Muscle layer of duodenum (tissue), 2 donors: ENCODE measurements around the gene CHN2.

Source experiments
- H3K27ac ChIP-seq: one replicate; pipeline ENCODE4 v1.7.0; 2013; ENCODE audit warnings: mild to moderate bottlenecking, low read length
- H3K27me3 ChIP-seq: one replicate; pipeline ENCODE4 v1.7.0; 2013; ENCODE audit warnings: low read depth, mild to moderate bottlenecking, control low read depth, low read length
- H3K36me3 ChIP-seq, 2 donors: one replicate each; pipeline ENCODE4 v1.7.0; 2013; ENCODE audit warnings: low read length in 2 of 2, control low read depth in 1 of 2, mild to moderate bottlenecking in 1 of 2; ENCODE audit not compliant: insufficient read depth in 2 of 2, control insufficient read depth in 1 of 2
- H3K4me1 ChIP-seq, 2 donors: one replicate each; pipeline ENCODE4 v1.7.0; 2013; ENCODE audit warnings: low read length in 2 of 2, mild to moderate bottlenecking in 2 of 2, control low read depth in 1 of 2, moderate library complexity in 1 of 2; ENCODE audit not compliant: insufficient read depth in 2 of 2, control insufficient read depth in 1 of 2
- H3K4me3 ChIP-seq, 2 donors: one replicate each; pipeline ENCODE4 v1.7.0; 2013; ENCODE audit warnings: low read length in 2 of 2, low read depth in 1 of 2, mild to moderate bottlenecking in 1 of 2
- H3K9me3 ChIP-seq, 2 donors: one replicate each; pipeline ENCODE4 v1.7.0; 2013; ENCODE audit warnings: low read length in 2 of 2, control low read depth in 1 of 2, mild to moderate bottlenecking in 1 of 2; ENCODE audit not compliant: control insufficient read depth in 1 of 2
- donor health status: healthy.

CHN2 gene

GRCh38 chr7:29454899-29455451 is 260.4 kb downstream of the CHN2 start:
- no peak overlapping the region for H3K4me3 ChIP-seq
- H3K4me1 ChIP-seq, result no peaks in the 10 kb centered on the region
- no peaks in the 10 kb centered on the region for H3K9me3 ChIP-seq
- no peaks in the 10 kb centered on the region for H3K36me3 ChIP-seq
- H3K27ac ChIP-seq, result no peak overlapping the region
- no peaks in the 10 kb centered on the region for H3K27me3 ChIP-seq

GRCh38 chr7:29457141-29457561 is 262.6 kb downstream of the CHN2 start:
- Histone ChIP-seq H3K4me1 (no peaks in the 10 kb centered on the region), H3K27ac (no peak overlapping the region), H3K36me3 (no peaks in the 10 kb centered on the region), H3K27me3 (no peaks in the 10 kb centered on the region), H3K4me3 (no peak overlapping the region), H3K9me3 (no peaks in the 10 kb centered on the region)

- H3K9me3 ChIP-seq, result no peaks in the 10 kb centered on the region
- no peaks in the 10 kb centered on the region for H3K27me3 ChIP-seq
- no peaks in the 10 kb centered on the region for H3K4me1 ChIP-seq
- H3K27ac ChIP-seq, result no peak overlapping the region
- no peak overlapping the region for H3K4me3 ChIP-seq
- no peaks in the 10 kb centered on the region for H3K36me3 ChIP-seq
These were observed 263.0 kb downstream of the CHN2 start for GRCh38 chr7:29457565-29458011.

- Histone ChIP-seq H3K4me1 (no peaks in the 10 kb centered on the region), H3K9me3 (no peaks in the 10 kb centered on the region), H3K36me3 (no peaks in the 10 kb centered on the region), H3K27me3 (no peaks in the 10 kb centered on the region), H3K27ac (no peak overlapping the region), H3K4me3 (no peak overlapping the region)
These were observed 264.4 kb downstream of the CHN2 start for GRCh38 chr7:29458933-29459332.

DNA sequence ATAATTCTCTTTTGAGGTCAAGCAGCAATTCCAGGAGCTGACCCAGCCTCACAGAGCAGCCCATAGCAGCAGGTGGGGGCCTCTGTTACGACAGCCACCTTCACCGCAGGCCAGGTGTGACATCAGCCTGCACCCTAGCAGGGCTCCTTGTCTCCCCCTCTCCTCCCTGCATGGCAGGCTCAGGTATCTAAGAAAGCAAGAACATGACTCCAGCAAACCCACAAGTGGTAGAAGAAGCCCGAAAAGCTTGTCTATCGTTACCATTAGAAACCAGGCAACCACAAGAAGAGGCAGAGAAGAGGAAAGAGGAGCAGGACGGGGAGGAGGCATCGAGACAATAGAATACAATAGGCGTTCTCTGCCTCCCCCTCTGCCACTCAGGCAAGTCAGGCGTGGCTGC is 265.0 kb downstream of the CHN2 start:
- H3K27ac ChIP-seq, result no peak overlapping the region
- no peaks in the 10 kb centered on the region for H3K9me3 ChIP-seq
- H3K4me1 ChIP-seq, result no peaks in the 10 kb centered on the region
- no peaks in the 10 kb centered on the region for H3K27me3 ChIP-seq
- no peaks in the 10 kb centered on the region for H3K36me3 ChIP-seq
- H3K4me3 ChIP-seq, result no peak overlapping the region

DNA sequence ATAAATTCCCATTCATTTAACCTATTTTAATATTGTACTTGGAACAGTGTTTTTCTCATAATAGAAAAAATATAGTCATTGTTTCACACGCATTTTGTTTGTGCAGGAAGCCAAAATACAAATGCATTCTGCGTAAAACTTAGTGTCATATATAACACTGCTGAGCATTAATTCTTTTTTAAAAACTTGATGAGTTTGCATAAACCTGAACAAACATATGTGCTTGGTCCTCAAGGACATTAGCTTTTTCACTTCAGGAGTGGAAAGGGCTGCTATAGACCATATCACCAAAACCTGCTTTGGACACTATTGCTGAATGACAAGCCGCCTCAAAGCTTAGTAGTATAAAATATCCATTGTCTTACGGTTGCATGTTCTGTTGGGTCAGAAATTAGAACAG is 267.4 kb downstream of the CHN2 start:
- no peak overlapping the region for H3K4me3 ChIP-seq

DNA sequence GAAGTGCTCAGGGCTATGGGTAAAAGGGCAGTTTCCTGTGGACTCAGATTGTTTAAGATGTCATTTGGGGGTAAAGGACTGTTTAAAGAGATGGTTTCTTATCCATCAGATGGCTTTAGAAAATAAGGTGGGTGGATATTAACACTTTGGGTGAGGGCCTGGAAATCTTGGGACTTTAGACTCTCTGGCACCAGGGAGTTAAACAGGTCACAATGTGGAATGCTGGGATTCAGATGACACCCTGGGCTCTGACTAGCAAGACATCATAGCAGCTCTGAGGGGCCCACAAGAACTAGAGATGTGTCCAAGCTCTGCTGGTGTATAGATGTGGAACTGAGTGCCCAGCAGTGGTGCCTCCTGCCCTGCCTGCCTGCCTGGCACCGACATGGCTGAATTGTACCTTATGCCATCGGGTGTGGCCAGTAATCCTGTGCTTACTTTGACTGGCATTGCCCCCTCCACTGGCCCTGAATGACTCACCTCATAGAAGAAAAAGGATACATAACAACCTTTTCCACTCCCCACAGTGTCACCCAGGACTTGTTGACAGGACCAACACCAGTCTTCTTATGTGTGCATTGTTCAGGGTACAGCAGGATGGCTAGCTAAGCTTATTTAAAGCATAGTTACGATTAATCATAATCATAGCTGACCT is 269.1 kb downstream of the CHN2 start:
- Histone ChIP-seq H3K36me3 (no peaks in the 10 kb centered on the region), H3K27ac (no peak overlapping the region), H3K9me3 (no peaks in the 10 kb centered on the region), H3K4me1 (no peaks in the 10 kb centered on the region), H3K27me3 (no peaks in the 10 kb centered on the region), H3K4me3 (no peak overlapping the region)

More for the DNA sequence above, 267.4 kb downstream of the CHN2 start:
- H3K27ac ChIP-seq, result no peak overlapping the region
- H3K9me3 ChIP-seq, result no peaks in the 10 kb centered on the region
- H3K27me3 ChIP-seq, result no peaks in the 10 kb centered on the region
- H3K36me3 ChIP-seq, result no peaks in the 10 kb centered on the region
- H3K4me1 ChIP-seq, result no peaks in the 10 kb centered on the region

DNA sequence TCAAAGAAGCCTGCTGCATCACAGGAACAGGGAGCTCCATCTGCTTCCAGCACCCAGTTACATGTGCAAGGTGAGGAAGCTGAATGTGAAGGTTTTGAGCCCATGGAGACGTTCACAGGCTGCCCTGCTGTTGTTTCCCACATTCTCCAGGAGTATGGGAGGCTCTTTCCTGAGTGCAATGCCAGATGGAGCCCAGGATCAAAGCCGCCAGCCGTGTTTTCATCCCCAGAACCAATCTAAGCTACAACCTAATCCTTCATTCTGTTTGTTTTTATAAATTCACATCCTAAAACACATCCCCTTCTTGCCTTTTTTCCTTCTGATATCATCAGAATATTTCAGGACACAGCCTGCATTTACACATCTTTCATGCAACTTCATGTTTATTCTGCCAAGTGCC is 270.2 kb downstream of the CHN2 start:
- no peaks in the 10 kb centered on the region for H3K27me3 ChIP-seq
- H3K27ac ChIP-seq, result no peak overlapping the region
- no peak overlapping the region for H3K4me3 ChIP-seq
- no peaks in the 10 kb centered on the region for H3K36me3 ChIP-seq
- H3K4me1 ChIP-seq, result no peaks in the 10 kb centered on the region
- H3K9me3 ChIP-seq, result no peaks in the 10 kb centered on the region

GRCh38 chr7:29467193-29467926 is 272.8 kb downstream of the CHN2 start:
- H3K27me3 ChIP-seq, result no peaks in the 10 kb centered on the region
- H3K9me3 ChIP-seq, result no peaks in the 10 kb centered on the region
- H3K4me1 ChIP-seq, result no peaks in the 10 kb centered on the region
- no peaks in the 10 kb centered on the region for H3K36me3 ChIP-seq
- H3K4me3 ChIP-seq, result no peak overlapping the region
- H3K27ac ChIP-seq, result no peak overlapping the region

DNA sequence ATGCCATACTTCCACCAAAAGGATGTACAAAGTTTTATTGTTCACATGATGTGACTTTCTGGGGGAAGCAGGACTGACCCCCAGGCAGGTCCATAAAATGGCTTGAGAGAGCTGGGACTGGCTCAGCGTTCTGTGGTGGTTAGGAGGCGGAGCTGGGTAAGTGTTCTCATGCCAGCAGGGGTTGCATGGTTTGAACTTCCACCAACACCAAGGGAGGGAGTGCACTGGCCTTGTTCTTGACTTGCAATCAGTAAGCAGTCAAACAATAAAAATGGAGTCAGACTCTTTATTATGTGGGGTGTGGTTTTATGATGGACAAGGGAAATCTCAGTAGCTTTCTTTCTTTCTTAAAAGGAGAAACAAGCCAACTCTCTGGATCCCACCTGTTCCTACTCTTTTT is 273.6 kb downstream of the CHN2 start:
- no peaks in the 10 kb centered on the region for H3K27me3 ChIP-seq
- no peaks in the 10 kb centered on the region for H3K4me1 ChIP-seq
- no peak overlapping the region for H3K27ac ChIP-seq
- no peak overlapping the region for H3K4me3 ChIP-seq
- H3K9me3 ChIP-seq, result no peaks in the 10 kb centered on the region
- H3K36me3 ChIP-seq, result no peaks in the 10 kb centered on the region

- no peaks in the 10 kb centered on the region for H3K4me1 ChIP-seq
These were observed 274.7 kb downstream of the CHN2 start for GRCh38 chr7:29469281-29469680.

More at GRCh38 chr7:29469281-29469680, 274.7 kb downstream of the CHN2 start:
- no peaks in the 10 kb centered on the region for H3K36me3 ChIP-seq
- no peaks in the 10 kb centered on the region for H3K9me3 ChIP-seq
- H3K4me3 ChIP-seq, result no peak overlapping the region
- H3K27me3 ChIP-seq, result no peaks in the 10 kb centered on the region
- H3K27ac ChIP-seq, result no peak overlapping the region
